CD4-positive, alpha-beta T cell treated with Interleukin-17A for 4 hours (primary cell): ENCODE measurements around the gene IL17RA.
"Not testable (repeated sequence)": the region's sequence is repeated elsewhere in the genome, so short reads cannot be mapped to it uniquely, and the experiment has no call there.

Experiments
- DNase-seq: peaks from one replicate; pipeline ENCODE4 v3.0.0-alpha.2; 2020; ENCODE audit warnings: mixed read lengths

The IL17RA gene

DNA sequence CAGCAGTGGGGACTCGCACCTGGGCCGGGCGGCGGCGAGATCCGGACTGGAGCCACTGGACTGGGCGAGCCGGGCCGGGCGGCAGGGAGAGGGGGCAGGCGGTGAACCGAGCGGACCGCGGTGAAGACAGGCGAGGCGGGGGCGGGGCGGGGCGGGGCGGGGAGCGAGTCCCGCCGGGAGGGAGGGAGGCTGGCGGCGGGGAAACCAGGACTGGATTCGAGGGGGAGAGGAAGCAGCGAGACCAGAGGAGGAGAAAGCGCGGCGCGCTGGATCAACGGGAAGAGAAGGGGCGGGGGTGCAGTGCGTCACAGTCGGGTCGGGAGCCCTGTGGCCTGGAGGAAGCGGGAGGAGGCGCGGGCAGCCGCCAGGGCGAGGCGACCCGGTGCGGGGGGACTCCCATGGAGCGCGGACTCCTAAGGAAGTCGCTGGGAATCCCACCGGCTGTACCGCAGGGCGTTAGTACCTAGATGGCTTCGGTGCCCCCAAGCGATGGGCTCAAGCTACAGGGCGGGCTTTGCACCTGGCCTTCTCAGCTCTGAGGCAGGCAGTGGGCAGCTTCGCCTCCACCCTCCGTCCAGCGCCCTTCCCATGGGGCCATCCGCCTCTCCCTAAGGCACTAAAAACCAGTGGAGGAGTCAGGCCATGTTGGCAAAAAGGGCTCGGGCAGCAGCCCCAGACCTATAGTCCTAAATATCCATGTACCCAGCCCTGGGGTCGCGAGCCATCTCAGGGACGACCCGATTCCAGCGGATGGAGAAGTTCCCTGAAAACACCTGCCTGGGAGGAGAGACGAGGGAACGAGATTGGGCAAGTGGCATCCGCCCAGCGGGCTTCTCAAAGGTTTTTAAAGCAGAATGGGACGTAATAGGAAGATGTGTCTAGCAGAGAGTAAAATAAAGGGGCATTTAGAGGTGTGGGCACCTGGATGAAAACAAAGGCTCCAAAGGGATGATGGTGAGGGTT is 36.7 kb downstream of the IL17RA start, which contains the start of gene TMEM121B:
TMEM121B (minus strand) TSS at position 128 of the 963 bp plus-strand sequence. CDS start 233 bp downstream, outside the sequence.
- peak; percentile 29 for DNase-seq

DNA sequence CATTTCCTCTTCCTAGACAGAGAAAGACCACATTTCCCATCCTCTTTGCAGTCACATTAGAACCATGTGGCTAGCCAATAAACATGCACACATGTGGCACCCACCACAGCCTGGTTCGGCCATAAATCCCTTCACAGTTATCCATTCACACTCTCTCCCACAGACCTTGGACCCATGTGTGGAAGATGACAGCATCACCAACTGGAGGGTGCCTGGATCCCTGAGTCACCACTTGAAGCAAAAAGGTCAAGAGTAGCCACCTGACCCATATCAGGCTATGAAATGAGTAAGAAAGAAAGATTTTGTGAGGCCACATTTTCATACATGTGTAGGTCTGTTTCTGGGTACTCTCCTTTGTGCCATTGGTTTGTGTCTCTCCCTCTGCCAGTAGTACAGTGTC is 45.4 kb downstream of the IL17RA start:
- DNase-seq: no peak

DNA sequence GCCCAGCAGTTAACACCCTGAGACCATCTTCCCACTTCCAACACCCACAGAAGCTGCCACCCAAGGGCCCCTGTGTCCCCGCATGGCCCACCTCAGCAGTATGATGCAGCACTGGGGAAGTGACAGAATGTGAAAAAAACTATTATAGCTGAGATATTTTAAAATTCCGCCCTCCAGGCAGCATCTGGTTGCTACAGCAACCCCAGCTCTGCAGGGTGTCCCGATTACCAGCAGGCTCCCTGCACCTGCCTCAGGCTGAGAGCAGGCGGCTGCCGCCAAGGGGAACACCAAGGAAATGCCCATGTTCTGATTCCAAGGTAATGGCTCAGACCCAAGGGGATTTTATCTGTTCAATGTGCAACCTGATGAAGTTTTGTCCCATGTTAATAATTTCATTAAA is 46.9 kb downstream of the IL17RA start:
- DNase-seq: no peak

DNA sequence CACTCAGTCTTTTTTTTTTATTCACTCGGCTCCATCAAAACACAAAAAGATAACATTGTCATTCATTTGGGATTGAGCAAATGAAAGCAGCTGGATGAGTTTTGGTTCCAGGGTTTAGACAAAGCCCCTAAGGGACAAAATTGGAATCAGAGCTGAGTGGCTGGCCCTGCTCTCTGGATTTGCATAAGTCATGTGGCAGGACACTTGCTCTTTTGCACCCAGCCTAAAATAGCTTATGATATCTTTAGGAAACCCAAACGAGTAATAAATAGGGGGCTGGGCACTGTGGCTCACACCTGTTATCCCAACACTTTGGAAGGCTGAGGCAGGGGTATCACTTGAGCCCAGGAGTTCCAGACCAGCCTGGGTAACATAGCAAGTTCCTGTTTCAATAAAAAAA is 47.3 kb downstream of the IL17RA start:
- no peak for DNase-seq

DNA sequence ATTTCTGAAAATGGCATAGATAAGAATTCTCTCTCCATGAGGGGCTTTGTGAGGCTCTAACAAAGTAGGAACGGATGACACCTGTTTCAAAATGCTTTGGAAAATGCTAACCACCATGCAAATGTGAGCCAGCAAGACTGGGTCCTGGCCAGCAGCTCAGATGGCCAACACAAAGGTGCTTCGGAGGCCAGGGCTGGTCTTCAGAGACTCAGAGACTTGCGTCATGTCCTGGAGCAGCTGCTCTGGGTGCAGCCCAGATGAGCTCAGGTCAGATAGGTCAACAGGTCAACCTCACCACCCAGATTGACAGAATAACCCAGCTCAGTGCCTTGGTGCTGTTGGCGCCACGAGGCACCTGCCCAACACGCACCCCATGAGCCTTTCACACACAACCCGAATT is 48.3 kb downstream of the IL17RA start:
- no peak for DNase-seq

DNA sequence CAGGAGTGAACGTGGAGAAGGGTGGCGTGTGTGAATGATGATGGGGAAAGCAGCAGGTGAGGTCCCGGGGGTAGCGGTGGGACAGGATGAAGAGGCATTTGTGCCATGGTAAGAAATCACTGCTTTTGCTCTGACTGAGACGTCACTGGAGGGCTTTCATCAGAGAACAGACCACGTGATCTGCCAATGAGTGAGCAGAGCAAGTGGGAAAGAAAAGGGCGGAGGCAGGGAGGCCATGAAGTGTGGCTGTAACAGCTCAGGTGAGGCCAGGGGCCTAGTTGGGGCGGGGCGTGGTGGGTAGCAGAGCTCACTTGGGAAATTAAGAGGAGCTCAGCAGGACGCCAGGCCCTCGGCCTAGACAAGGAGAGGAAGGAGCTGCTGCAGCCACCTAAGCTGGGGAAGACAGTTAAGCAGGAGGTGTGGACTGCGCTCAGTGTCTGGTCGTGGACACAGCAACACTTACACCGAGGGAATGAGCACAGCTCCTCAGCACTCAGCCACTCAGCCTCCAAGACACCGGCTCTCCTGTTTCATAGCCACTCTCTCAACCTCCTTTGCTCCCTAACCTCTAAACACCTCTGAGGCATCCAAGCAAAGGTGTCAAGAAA is 50.5 kb downstream of the IL17RA start:
- DNase-seq: no peak

DNA sequence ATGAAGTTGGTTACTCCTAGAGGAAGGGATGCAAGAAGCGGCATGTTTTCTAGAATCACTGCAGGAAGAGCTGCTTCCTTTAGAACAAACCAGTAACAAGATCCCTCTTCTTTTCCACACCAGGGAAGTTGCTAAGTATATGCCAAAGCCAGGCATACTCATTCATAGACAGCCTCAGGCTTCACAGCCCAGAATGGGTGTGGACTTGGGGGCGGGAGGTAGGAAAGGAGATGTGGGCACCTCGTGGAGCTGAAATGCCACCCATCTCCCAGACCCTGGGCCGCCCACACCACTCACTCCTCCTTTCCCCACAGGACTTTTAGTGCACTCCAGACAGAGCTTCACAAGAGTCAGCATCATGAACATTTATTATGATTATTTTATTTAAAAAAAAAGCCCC is 52.4 kb downstream of the IL17RA start:
- no peak for DNase-seq

DNA sequence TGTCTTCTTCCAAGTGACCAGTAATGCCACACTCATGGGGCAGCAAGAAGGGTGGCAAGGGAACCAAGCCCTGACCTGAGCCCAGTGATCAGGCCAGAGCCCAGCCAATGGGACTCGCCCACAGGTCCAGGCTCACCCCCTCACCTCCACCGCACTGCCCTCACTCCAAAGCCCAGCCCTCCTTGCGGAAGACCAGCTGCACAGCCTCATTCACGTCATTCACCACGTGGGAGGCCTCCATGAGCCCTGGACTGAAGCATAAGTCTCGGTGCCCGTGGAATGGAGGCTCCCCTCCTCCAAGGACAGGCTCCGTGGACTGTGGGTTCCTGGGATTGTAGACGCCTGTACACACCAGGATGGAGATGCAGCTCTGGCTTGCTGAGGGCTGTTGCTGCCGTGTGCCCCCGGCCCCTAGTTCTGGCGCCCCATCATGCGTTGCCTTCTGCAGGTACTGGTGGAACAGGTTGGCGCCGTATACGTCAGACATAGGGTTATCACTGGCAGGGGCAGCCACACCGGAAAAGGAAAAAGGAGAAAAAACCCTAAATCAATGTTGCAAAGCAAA is 53.1 kb downstream of the IL17RA start:
- DNase-seq: no peak

DNA sequence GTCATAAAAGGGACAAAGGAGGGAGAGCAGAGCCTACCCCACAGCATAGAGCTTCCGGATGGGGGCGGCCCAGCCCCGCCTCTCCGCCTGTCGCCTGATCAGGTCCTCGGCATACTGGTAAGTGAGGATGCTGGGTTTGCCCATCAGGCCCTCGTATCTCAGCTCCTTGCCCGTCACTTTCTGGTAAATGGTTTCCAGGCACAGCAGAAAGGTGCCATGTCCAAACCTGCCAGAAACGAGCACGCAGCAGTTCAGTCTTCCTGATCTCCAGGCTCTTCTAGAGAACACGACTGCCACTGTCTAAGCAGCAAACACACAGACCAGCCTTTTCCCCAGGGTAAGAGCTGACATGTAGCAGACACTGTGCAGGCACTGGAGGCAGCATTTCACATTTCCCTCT is 53.7 kb downstream of the IL17RA start:
- no peak for DNase-seq

DNA sequence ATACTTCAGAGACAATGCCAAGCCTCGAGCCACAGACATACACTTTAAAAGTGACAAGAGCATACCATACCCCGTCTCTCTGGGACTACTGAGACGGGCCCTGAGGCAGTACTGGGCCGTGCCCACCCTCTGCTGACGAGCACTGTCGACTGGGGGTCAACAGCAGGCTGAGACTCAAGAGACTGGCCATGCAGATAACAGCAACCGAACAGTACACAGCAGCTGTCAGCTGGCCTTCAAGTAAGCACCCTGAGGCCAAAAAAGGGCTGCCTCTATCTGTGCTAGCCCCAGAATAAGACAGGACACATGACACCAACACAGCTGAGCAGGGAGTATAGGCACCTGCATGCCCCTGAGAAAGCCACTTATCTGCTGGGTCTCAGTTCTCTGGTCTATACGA is 55.2 kb downstream of the IL17RA start:
- no peak for DNase-seq

DNA sequence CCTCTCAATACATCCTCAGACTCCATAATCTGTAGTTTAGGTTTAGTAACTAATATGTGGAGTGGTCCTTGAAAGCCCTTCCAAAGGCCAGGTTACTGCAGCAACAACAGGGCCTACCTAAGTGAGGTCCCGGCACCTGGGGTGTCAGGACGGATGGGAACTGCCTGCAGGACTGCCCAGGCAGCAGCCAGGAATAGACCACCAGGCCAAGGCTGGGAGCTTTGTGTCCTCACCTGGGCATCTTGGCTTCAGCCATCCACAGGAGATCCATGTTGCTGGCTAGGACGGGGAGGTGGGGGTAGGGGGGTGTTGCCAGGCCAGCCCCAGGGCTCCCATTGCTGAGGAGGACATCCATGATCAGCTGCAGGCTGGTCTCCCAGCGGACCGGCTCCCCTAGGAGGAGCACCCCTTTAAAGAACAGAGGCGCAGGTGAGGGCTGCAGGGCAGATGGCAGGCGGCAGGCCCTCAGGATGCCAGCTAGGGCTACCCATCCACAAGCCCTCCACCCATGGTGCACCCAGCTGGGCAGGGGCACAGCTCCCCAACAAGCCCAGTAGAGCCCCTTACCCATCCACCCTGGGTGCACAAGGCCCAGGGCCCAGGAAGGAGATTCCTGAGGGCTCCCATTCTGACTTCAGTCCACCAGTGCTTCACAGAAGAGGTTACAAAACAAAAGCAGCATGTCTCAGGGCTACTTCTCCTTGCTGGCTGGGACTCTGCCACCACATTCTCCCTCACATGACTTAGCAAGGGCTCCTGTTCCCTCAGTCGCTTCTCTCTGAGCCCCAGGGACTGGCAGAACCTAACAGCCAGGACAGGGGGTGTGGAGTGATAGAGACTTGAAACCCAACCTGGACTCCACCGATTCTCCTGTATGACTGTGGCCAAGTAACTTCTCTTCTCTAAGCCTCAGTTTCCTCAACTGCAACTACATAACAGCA is 56.3 kb downstream of the IL17RA start:
- no peak for DNase-seq

DNA sequence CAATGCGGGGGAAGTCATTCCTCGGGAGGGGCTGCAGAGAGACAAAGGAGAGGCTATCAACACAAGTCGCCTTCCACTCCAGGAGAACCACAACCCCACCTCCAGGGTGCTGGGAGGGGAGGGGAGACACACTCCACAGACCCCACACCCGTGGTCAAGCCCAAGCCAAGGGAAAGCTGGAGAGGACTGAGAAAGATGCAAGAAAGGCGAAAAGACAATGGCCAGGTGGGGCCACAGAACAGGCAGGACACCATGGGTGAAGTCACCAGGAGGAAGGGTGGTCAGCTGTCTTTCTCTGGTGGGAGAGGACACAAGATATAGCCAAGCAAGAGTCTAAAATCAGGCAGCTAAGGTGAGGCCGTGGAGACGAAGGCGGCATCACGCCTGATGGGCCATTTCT is 58.3 kb downstream of the IL17RA start:
- DNase-seq: no peak

DNA sequence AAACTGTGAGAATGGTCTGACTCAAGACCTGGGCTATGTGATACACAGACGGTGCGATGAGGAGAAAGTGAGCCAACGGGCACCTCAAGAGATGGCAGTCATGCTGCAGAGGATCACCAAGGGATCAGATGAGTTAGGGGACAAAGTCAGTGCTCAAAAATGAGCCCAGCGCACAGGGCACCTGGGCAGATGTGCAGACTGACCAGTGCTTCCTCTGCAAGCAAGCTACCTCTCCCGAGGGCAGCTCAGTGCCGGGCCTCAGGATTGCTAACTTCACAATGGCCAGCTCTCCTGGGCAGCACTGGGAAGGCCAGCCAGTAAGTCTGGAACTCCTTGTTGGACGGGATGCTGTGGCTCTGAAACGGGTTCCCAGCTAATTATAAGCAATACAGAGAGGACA is 59.0 kb downstream of the IL17RA start:
- no peak for DNase-seq

DNA sequence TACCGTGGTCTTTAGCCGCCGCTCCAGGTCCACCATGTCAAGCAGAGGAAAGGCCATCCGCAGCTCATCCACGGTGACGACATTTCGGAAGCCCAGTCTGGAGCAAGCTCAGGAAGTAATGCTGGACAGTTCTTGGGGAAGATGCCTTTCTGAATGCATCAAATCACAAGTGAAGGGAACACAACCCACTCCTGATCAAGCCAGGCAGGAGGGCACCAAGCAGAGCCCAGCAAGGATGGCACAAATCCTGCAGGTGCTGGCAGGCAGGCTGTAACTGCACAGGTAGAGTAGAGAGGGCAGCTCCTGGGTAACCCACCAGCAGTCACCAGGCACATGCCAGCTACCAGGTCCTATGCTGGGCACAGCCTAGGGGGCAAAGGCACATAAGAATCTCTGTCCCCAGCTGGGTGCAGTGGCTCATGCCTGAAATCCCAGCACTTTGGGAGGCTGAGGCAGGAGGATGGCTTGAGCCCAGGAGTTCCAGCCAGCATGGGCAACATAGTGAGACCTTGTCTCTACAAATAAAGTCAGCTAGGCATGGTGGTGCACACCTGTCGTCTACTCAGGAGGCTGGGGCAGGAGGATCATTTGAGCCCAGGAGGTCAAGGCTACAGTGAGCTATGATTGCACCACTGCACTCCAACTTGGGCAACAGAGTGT is 60.4 kb downstream of the IL17RA start:
- DNase-seq: no peak

DNA sequence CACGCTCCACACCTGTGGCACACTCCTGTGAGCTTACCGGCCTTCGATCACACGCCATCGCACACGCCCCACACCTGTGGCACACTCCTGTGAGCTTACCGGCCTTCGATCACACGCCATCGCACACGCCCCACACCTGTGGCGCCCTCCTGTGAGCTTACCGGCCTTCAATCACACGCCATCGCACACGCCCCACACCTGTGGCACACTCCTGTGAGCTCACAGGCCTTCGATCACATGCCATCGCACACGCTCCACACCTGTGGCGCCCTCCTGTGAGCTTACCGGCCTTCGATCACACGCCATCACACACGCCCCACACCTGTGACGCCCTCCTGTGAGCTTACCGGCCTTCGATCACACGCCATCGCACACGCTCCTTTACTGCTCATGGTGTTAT is 62.7 kb downstream of the IL17RA start:
- DNase-seq: not testable (repeated sequence)

DNA sequence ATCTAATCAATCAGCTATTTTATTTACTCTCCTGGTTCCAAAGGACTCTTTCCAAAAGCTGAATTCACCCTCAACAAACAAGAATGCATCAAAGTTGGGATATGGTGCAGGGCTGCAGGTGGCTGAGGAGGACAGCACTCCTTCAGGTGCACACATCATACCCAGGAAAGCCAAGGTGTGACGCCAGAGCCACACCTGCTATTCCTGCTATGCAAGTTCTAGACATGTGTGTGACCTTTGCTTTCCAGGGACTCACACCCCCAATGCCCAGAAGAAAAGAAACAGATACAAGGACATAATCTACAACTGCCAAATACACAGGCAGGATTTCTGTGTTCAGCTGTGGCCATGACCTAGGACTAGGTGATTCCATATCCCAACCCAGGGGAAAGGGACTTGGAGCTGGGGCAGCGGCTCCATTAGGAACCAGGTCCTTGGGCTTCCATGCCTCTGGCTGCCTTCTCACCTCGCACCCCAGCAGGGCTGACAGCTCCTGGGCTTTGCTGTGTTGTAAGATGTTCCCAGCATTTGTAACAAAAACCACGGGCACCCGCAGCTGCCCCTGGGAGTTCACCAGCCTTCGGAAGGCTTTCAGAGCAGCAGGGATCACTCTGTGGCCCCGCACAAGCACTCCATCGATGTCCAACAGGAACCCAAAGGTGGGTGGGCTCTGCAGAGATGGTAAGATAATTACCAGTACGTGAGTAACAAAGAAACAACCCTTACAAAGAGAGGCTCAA is 64.4 kb downstream of the IL17RA start:
- DNase-seq: no peak

DNA sequence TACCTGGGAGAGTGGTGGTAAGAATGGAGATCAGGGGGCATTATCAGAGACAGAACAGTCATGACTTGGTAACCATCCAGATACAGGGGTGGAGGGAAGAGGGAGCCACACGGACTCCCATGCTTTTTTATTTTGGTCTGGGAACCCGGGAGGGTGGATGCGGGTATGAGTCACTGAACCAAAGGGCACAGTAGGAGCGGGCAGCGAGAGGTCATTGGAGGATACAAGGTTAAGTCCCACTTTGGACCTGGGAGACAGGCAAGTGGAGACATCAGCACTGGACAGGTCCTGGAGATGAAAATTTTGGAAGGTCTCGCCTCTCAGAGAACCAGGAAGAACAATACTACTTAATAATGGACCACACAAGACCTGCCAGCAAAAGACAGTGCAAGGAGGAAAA is 67.5 kb downstream of the IL17RA start:
- DNase-seq: no peak

DNA sequence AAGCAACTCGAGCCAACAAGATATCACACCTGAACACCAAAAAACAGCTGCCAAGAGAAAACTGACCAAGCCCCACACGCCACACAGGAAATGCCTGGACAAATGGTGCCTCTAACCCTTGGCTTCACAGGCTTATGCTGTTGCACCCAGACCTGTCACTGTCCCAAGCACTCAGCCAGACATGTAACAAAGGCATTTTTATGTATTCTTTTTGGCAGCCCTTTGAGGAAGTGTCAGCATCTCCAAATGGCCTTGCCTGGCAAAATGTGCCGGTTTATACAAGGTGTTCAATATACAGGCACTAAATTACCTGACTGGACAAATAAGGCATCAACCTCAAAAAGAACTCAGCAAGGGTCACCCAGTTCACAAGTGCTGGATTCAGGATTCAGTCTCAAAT is 68.2 kb downstream of the IL17RA start:
- no peak for DNase-seq

DNA sequence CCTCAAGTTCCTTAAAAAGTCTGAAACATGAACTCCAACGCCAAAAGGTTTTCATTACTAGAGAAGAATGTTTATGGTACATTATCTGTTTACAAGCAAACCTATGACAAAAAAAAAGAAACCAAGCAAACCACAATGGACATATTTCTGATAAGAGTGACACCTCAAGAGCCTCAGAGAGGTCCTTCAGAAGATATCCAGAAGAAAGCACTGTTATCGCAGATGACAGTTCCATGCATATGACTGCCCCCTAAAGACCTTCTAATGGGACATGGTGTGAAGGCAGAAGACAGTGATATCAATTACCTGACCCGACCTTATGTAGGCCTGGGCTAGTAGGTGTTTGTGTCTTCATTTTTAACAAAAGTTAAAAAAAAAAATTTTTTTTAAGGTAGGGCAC is 71.1 kb downstream of the IL17RA start:
- no peak for DNase-seq

DNA sequence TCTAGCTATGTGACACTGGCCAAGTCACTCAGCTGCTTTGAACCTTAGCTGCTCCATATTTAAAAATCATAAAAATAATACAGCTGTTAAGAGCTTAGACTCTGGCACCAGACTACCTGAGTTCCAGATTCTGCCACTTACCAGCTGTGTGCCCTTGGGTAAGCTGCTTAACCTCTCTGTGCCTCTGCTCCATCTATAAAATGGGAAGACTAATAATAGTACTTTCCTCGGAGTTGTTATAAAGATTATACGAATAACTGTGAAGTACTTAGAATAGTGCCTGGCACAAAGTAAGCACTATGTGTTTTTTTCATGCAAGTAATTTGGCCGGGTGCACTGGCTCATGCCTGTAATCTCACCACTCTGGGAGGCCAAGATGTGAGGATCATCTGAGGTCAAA is 72.9 kb downstream of the IL17RA start:
- no peak for DNase-seq

DNA sequence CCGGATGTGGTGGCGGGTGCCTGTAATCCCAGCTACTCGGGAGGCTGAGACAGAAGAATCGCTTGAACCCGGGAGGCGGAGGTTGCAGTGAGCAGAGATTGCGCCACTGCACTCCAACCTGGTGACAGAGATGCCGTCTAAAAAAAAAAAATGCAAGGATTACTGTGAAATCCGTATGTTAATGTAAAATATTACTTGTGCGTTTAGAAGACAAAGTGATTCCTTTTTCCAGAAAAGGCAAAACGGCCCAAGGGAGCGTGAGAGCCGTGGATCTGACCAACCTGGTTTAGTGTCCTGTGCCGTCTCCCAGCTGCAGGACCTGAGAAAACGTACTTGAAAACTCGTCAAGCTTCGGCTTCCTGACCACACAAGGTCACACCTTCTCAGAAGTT is 73.4 kb downstream of the IL17RA start:
- no peak for DNase-seq
